ENCODE results near the gene STON2.

Gene STON2

DNA sequence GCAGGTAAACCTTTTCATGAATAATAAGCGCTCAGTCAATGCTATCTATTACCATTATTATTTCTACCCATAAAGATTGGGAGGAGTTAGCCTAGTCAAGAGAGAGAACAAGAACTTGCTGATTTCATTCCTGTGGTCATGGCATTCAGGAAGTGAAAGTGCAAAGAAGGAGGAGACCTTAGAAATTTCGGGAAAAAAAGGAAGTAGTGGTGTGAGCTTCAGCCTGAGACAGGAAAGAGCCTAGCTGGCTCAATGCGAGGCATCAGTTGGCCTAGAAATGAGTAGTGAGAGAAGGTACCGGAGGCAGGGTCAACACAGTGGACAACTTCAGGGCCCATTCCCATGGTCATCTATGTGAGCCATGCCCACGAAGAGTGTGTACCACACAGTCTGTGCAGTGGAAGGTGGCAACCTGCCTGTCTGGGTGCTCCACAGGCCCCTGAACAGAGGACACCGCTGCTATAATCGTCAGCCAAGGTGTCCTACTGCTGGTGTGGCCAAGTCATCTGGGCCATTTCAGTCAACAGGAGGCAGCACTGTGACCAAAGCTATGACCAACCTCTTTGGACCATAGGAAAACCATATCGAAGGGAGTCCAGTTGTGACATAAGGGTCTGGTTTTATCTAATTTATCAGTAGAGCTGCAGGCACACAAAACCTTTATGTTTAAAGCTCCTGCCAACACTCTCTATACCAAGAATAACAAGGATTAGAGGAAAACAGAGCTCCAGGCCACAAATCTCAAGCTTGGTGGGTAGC, 16.2 kb upstream of the STON2 start:
- TF ChIP-seq POLR2A (IDR thresholded peaks at IDR 0.05; ENCODE audit: low read depth, low read length) = no peak
- TF ChIP-seq POLR2AphosphoS5 (IDR thresholded peaks at IDR 0.05; ENCODE audit: low read depth, low read length) = no peak
- no peak for TF ChIP-seq TAF1 (IDR thresholded peaks at IDR 0.05; ENCODE audit: borderline replicate concordance, low read depth, low read length)
- no peak for FAIRE-seq
- DNase-seq (ENCODE audit: insufficient read length) = no peak

DNA sequence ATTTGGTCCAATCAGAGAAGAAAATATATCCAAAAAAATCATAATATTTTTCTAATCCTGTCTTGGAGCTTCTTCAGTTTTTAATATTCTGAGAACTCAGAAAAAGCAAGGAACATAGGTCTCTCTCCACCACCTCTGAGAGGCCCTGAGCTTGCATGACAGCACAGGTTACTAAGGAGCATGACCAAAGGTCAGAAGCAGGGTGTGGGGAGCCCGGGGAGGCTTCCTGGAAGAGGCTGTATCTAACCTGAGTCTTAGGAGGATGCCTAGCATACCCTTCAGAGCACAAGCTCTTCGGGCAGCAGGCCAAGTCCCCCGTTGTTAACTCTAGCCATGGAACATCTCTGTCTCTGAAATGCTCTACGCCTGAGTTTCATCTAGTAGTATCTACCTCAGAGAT, 15.7 kb upstream of the STON2 start:
- DNase-seq (ENCODE audit: insufficient read length) = no peak
- no peak for TF ChIP-seq POLR2AphosphoS5 (IDR thresholded peaks at IDR 0.05; ENCODE audit: low read depth, low read length)
- no peak for TF ChIP-seq POLR2A (IDR thresholded peaks at IDR 0.05; ENCODE audit: low read depth, low read length)
- TF ChIP-seq TAF1 (IDR thresholded peaks at IDR 0.05; ENCODE audit: borderline replicate concordance, low read depth, low read length) = no peak
- FAIRE-seq = no peak

DNA sequence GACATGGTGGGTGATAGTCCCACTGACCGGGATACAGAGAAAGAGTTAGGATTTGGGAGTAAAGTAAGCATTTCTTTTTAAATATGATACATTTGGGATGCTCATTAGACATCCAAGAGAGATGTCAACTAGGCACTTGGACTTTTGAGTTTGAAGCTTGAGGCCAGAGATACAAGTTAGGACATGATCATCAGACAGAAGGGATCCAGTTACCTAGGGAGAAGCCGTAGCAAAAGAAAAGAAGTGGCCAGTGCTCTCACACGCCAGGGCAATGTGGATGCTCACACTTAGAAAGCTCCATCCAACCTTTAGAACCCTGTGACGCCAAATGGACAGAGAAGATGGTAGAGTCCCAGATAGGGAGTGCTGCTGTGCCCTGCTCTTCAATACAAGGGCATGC, 14.0 kb upstream of the STON2 start:
- TF ChIP-seq POLR2A (IDR thresholded peaks at IDR 0.05; ENCODE audit: low read depth, low read length) = no peak
- no peak for TF ChIP-seq POLR2AphosphoS5 (IDR thresholded peaks at IDR 0.05; ENCODE audit: low read depth, low read length)
- no peak for DNase-seq (ENCODE audit: insufficient read length)
- FAIRE-seq = no peak

DNA sequence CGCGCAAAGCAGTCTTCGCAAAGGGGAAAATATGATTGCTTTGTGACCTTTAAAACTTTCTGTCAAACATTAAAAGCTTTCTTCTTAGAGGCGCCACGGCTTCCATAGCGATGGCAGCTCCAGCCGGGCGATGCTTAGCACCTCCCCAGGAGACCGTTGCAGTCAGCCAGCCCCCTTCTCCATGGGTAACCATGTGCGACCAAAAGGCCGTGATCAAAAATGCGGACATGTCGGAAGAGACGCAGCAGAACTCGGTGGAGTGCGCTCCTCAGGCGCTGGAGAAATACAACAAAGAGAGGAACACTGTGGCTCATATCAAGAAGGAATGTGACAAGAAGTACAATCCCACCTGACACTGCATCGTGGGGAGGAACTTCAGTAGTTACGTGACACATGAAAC, 12.7 kb upstream of the STON2 start:
- no peak for DNase-seq (ENCODE audit: insufficient read length)
- no peak for TF ChIP-seq POLR2AphosphoS5 (IDR thresholded peaks at IDR 0.05; ENCODE audit: low read depth, low read length)
- TF ChIP-seq POLR2A (IDR thresholded peaks at IDR 0.05; ENCODE audit: low read depth, low read length) = no peak
- no peak for TF ChIP-seq TAF1 (IDR thresholded peaks at IDR 0.05; ENCODE audit: borderline replicate concordance, low read depth, low read length)
- no peak for FAIRE-seq

DNA sequence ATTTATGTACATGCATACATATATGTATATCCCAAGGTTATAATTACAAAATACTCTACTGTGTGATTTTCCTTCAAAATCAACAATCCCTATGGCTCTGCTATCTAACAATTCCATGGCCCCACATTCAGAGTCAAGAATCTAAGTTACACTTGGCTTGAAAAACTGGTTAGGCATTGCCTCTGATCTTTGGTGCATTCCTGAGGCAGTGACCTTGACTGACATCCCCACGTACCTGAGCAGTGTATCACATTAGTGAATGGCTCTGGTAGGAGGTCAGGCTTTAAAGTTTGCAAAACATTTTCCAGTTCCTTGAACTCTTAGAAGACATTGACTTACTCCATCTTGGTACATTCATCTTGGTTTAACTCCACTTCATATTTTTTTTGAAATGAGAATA, 8.5 kb upstream of the STON2 start:
- no peak for DNase-seq (ENCODE audit: insufficient read length)
- TF ChIP-seq POLR2AphosphoS5 (IDR thresholded peaks at IDR 0.05; ENCODE audit: low read depth, low read length) (no peak), TAF1 (IDR thresholded peaks at IDR 0.05; ENCODE audit: borderline replicate concordance, low read depth, low read length) (no peak), POLR2A (IDR thresholded peaks at IDR 0.05; ENCODE audit: low read depth, low read length) (no peak)
- no peak for FAIRE-seq

DNA sequence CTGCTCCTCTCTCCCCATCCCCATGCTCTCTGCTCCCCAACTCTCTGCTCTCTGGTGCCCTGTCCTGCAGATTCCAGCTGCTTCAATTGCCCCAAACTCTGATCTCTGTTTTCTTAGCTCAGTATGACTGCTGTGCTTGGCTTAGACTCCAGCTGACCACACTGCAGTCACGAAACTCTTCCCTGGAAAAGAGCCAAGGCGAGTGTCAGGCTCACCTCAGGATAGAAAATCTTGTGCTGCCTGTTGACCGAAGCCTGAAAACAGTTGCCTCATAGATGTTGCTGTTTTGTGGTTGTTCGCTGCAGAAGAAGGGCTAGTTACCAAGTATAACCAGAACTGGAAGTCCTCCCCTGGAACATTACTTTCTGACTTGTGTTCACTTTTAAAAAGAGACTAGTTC, 6.7 kb upstream of the STON2 start:
- FAIRE-seq (no peak), DNase-seq (ENCODE audit: insufficient read length) (no peak)

DNA sequence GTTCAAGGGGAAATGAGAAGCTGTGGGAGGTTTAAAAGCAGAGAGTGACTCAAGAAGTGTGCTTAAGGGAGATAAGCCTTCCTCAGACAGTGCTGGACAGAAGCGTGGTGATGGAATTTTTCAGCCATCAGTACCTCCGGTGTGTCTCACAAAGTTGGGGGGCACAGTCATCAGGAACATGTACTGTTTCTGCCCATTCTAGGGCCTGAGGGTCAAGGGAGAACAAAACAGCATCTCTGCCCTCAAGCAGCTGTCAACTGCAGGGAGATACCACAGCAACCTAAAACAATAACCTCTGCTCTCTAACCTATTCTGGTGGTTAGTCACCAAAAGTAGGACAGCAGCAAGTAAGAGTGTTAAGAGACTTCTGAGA, 2.0 kb upstream of the STON2 start:
- DNase-seq (ENCODE audit: insufficient read length) (no peak), FAIRE-seq (no peak)
- TF ChIP-seq TAF1 (IDR thresholded peaks at IDR 0.05; ENCODE audit: borderline replicate concordance, low read depth, low read length) = no peak
- no peak for TF ChIP-seq POLR2AphosphoS5 (IDR thresholded peaks at IDR 0.05; ENCODE audit: low read depth, low read length)
- TF ChIP-seq POLR2A (IDR thresholded peaks at IDR 0.05; ENCODE audit: low read depth, low read length) = no peak

More for the DNA sequence above, 6.7 kb upstream of the STON2 start:
- TF ChIP-seq TAF1 (IDR thresholded peaks at IDR 0.05; ENCODE audit: borderline replicate concordance, low read depth, low read length) (no peak), POLR2A (IDR thresholded peaks at IDR 0.05; ENCODE audit: low read depth, low read length) (no peak), POLR2AphosphoS5 (IDR thresholded peaks at IDR 0.05; ENCODE audit: low read depth, low read length) (no peak)

DNA sequence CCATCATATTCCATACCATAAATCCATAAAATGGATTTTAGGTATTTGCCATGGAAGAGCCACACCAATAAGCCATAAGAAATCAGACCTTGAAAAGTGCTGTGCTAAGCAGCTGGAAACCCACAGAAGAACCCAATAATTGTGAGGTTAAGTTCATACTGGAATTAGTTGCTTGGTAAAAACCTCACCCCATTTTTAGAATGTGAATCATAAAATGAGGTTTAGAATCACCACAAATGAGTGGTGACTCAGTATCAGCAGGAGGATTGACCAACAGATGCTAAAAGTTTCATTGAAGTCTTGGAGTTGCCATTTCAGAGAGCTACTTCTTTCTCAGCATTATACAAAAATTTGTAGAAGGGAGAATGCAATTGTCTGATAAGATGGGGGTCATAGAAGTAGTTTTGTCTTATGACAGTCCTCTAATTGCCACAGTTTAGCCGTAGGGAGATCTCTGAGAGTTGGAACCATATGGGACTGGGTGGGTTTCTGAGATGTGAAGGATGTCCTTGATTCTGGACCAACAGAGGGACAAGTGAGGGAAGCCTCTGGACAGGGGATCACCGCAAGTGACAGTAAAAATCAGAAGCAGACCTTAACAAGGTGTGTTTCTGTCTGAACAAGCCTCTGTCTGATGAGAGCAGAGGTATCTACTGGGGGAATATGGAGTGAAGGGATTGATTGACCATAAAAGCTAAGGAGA, 1.4 kb upstream of the STON2 start:
- DNase-seq (ENCODE audit: insufficient read length) (no peak), FAIRE-seq (no peak)

DNA sequence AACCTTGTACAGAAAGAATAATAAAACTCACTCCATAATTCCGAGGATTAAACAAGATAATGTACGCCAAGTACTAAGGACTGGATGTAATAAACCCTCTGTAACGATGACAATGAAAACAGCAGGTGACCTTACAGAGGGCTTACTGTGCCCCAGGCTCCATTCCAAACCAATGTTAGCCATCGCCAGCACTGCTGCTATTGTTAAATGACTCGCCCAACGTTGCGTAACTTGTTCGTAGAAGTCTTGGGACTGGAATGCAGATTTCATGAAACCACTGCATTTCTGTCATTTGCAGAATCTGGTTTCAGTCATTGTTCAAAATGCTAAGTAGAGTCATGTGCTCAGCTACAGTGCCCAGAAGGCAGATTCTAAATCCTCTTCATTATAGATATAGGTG, 728 bp upstream of the STON2 start:
- DNase-seq (ENCODE audit: insufficient read length) = no peak
- TF ChIP-seq TAF1 (IDR thresholded peaks at IDR 0.05; ENCODE audit: borderline replicate concordance, low read depth, low read length) = no peak
- TF ChIP-seq POLR2AphosphoS5 (IDR thresholded peaks at IDR 0.05; ENCODE audit: low read depth, low read length) = no peak
- TF ChIP-seq POLR2A (IDR thresholded peaks at IDR 0.05; ENCODE audit: low read depth, low read length) = no peak
- FAIRE-seq = no peak

More for the DNA sequence above, 1.4 kb upstream of the STON2 start:
- TF ChIP-seq TAF1 (IDR thresholded peaks at IDR 0.05; ENCODE audit: borderline replicate concordance, low read depth, low read length) (no peak), POLR2A (IDR thresholded peaks at IDR 0.05; ENCODE audit: low read depth, low read length) (no peak), POLR2AphosphoS5 (IDR thresholded peaks at IDR 0.05; ENCODE audit: low read depth, low read length) (no peak)

DNA sequence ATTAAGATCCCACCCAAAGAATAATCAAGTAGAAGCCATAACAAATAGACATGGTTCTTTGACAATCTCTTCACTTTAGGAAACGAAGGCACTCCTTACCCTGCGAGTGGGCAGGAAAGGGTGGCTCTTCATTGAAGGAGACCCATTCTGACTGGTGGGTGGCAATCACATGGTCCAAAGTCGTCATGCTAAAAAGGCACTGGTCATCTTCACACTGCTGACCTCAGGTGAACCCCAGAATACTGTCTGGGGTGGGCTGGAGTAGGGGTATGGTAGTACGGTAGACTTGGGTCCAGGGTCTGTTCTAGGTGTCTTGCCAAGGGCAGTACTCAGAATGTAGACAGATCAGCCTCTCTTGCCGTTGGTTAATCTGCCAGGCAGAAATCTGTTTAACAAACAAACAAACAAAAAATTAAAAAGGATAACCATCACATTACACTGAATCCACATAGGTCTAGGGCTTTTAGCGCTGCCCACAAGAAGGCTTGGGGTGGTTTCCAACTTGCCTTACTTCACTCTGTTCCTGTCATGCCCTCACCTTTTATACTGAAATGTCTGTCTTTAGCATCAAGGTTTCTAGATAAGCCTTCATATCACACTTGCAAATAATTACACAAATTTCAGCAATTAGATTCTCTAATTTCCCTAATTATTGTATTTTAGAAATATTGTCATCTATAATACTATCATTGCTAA, 1.8 kb downstream of the STON2 start:
- DNase-seq (ENCODE audit: insufficient read length) = no peak
- FAIRE-seq = no peak
- TF ChIP-seq POLR2AphosphoS5 (IDR thresholded peaks at IDR 0.05; ENCODE audit: low read depth, low read length) (no peak), TAF1 (IDR thresholded peaks at IDR 0.05; ENCODE audit: borderline replicate concordance, low read depth, low read length) (no peak), POLR2A (IDR thresholded peaks at IDR 0.05; ENCODE audit: low read depth, low read length) (no peak)

DNA sequence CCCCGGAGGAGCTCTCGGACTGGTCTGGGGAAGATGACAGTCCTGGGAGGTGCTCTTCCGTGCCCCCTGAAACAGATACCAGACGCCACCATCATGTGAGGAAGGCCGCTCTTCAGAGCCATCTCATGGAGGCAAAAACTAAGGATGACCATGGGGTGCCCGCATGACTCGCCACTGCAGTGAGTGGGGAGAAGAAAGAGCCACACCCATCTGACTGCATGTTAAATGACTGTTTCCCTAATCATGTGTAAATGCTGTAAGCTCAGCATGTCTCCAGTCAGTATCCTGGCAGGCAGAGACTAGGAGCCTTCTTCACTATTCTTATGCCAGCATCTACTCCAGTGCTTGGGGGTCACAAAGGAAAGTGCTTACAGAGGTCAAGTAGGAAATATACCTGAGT, 4.0 kb downstream of the STON2 start:
- FAIRE-seq (no peak), DNase-seq (ENCODE audit: insufficient read length) (no peak)
- TF ChIP-seq POLR2A (IDR thresholded peaks at IDR 0.05; ENCODE audit: low read depth, low read length) = no peak
- no peak for TF ChIP-seq TAF1 (IDR thresholded peaks at IDR 0.05; ENCODE audit: borderline replicate concordance, low read depth, low read length)
- no peak for TF ChIP-seq POLR2AphosphoS5 (IDR thresholded peaks at IDR 0.05; ENCODE audit: low read depth, low read length)

Data from GM12892 (cell line).